H1 (cell line): Measurements from ENCODE around the gene C3orf18. TPM values are rescaled to one million over a fixed set of nuclear protein-coding genes. Genes with fewer than 3 reads are reported as not detected.

ENCODE experiments used
- CBX8 ChIP-seq: fragments of 300-800, 300-1000 bp; sonication (generic); IDR thresholded peaks from 2 replicates; pipeline ENCODE4 v1.7.1; 2016; ENCODE audit warnings: low read depth, low read length, borderline replicate concordance
- KDM5A ChIP-seq: fragments of 200-600 bp; IDR thresholded peaks from 2 replicates; pipeline ENCODE4 v1.7.1; 2012; ENCODE audit warnings: mild to moderate bottlenecking, low read length, inconsistent platforms, mixed read lengths
- SP4 ChIP-seq: IDR thresholded peaks from 2 replicates; pipeline ENCODE4 v1.6.1; 2012; ENCODE audit warnings: low read length, inconsistent platforms
- polyA plus RNA-seq, 7 experiments: library from polyadenylated mRNA; depleted of rRNA in 3 of 7; stranded (reverse) in 5 of 7; unstranded in 2 of 7; fragments of >200 nt in 5 of 7; fragments of 200-250 nt in 2 of 7; gene quantifications; 1 replicate in 5 of 7; 2 replicates in 1 of 7; 4 replicates in 1 of 7; pipeline versions ENCODE4 v1.2.1 to v1.2.3, GENCODE V29; 2011 to 2013; ENCODE audit warnings: missing spikeins in 2 of 7, mixed read lengths in 2 of 7
- total RNA-seq: library from RNA; stranded (reverse); fragmentation: NEBNext Ultra II Directional; extraction: Animal tissue kit (Norgen Biotek cat#: 25700); gene quantifications from 2 replicates; pipeline ENCODE4 v1.2.1, GENCODE V29; 2021

The C3orf18 gene
- total and polyA plus RNA-seq, 2 of the 8 experiments (the other 6 are each of a cell fraction or from before 2014, with no cell fraction given): 7.5 to 15.0 TPM

GRCh38 chr3:50525987-50526386, 41.6 kb downstream of the C3orf18 start (continued):
- TF ChIP-seq SP4: no peak
- TF ChIP-seq KDM5A: no peak
- no peak for TF ChIP-seq CBX8
